SKM-1 treated with dmso at 0.1 percent for 144 hours (cell line): Measurements from ENCODE around the gene EPAS1.
"Not testable (repeated sequence)": the region's sequence is repeated elsewhere in the genome, so short reads cannot be mapped to it uniquely, and the experiment has no call there.

Source experiments
- DNase-seq: peaks from one replicate; lab custom pipeline; 2025; ENCODE audit not compliant: unreplicated experiment; lab: John Stamatoyannopoulos, UW

EPAS1 gene

GRCh38 chr2:46381871-46382270 lies 84.7 kb downstream of the EPAS1 start:
- DNase-seq = no peak

GRCh38 chr2:46382331-46383112 lies 85.3 kb downstream of the EPAS1 start:
- no peak for DNase-seq

- DNase-seq = no peak
Observed at GRCh38 chr2:46383113-46383395, 85.8 kb downstream of the EPAS1 start.

- no peak for DNase-seq
Observed at GRCh38 chr2:46383784-46384456, 86.7 kb downstream of the EPAS1 start.

GRCh38 chr2:46384457-46384815 lies 87.2 kb downstream of the EPAS1 start:
- DNase-seq = no peak

GRCh38 chr2:46385786-46386577 lies 88.8 kb downstream of the EPAS1 start:
- DNase-seq = no peak

- DNase-seq = no peak
Observed at GRCh38 chr2:46386763-46387162, 89.6 kb downstream of the EPAS1 start.

GRCh38 chr2:46387292-46387691 lies 90.1 kb downstream of the EPAS1 start:
- DNase-seq = no peak

- no peak for DNase-seq
Observed at GRCh38 chr2:46387886-46388515, 90.8 kb downstream of the EPAS1 start.

- no peak for DNase-seq
Observed at GRCh38 chr2:46388881-46389280, 91.7 kb downstream of the EPAS1 start.

GRCh38 chr2:46389417-46389916 lies 92.3 kb downstream of the EPAS1 start:
- no peak for DNase-seq

- DNase-seq = no peak
Observed at GRCh38 chr2:46390036-46390435, 92.8 kb downstream of the EPAS1 start.

GRCh38 chr2:46390901-46391395 lies 93.7 kb downstream of the EPAS1 start:
- no peak for DNase-seq

- DNase-seq = no peak
Observed at GRCh38 chr2:46392561-46393346, 95.5 kb downstream of the EPAS1 start.

GRCh38 chr2:46393347-46393820 lies 96.2 kb downstream of the EPAS1 start:
- DNase-seq = no peak

- no peak for DNase-seq
Observed at GRCh38 chr2:46393865-46394264, 96.7 kb downstream of the EPAS1 start.

- no peak for DNase-seq
Observed at GRCh38 chr2:46394649-46395510, 97.7 kb downstream of the EPAS1 start.

- DNase-seq = not testable (repeated sequence)
Observed at GRCh38 chr2:46395730-46396129, 98.5 kb downstream of the EPAS1 start.

- no peak for DNase-seq
Observed at GRCh38 chr2:46400016-46400415, 102.8 kb downstream of the EPAS1 start.
